ENCODE results near the gene KRTAP10-8.
"Not testable (repeated sequence)": the region's sequence is repeated elsewhere in the genome, so short reads cannot be mapped to it uniquely, and the experiment has no call there.

Gene KRTAP10-8

DNA sequence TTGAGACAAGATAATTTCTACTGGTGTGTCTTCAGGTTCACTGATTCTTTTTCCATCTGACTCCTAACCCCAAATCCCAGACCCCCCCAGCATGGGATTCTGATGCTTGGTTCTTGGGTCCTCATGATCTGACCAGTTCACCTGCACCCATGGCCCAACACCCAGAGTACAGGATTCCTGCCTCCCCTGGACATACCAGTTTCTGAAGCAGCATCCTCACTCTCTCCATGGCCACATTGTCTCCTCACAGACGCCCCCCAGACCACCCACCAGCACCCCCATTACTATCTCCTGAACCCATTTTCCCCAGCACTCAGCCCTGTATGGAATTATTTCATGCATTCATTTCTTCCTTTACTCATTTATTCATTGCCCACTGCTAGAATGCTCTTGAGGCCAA lies 45.0 kb downstream of the KRTAP10-8 start:
- no peak for DNase-seq (ENCODE audit: low read depth, low spot score)
- no peak for TF ChIP-seq CTCF (IDR thresholded peaks at IDR 0.05; ENCODE audit: low read depth, low read length)
- in situ Hi-C loops (cut with HindIII; ENCODE audit: low sequenced_read_pairs), result no loop called here
- no peak overlapping the region for H3K4me3 ChIP-seq (ENCODE audit: low read depth, low read length)

DNA sequence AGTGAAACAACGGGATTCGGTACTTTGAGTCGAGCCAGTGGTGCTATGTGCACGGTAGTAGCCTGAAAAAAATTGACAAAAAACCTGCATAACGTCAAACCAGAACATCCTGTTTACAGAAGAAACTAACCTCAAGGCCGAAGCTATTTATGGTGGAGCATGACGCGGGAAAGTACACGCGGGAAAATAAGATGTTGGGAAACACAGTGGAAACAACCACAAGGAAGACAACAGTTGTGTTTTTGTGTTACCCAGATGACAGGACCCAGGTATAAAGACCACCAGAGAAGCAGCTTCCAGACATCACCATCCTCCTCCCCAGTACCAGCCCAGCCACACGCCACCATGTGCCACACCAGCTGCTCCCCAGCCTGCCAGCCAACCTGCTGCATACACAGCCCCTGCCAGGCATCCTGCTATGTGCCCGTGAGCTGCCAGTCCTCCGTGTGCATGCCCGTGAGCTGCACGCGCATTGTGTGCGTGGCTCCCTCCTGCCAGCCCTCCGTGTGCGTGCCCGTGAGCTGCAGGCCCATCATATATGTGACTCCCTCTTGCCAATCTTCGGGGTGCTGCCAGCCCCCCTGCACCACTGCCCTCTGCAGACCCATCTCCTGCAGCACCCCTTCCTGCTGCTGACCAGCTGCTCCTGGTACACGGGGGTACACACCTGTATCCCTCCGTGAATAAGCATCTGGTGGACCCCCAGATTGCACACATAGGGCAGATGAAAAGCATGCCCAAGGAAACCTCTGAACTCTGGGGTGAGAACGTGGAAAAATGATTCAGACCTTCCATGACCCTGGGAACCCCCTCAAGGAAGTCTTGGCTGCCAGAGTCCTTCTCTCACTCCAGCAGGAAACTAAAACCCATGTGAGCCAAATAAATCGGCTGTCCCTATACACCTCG lies 46.0 kb downstream of the KRTAP10-8 start, which contains the start of gene KRTAP12-3:
Gene KRTAP12-3 (plus strand): TSS at position 298 of the 906 bp plus-strand sequence. CDS start 48 bp downstream, at position 346.
- in situ Hi-C loops (cut with HindIII; ENCODE audit: low sequenced_read_pairs), result no loop called here
- no peak within 1 kb of the TSS for H3K4me3 ChIP-seq (ENCODE audit: low read depth, low read length)
- TF ChIP-seq CTCF (IDR thresholded peaks at IDR 0.05; ENCODE audit: low read depth, low read length), result no peak
- no peak for DNase-seq (ENCODE audit: low read depth, low spot score)

- DNase-seq (ENCODE audit: low read depth, low spot score), result no peak
- in situ Hi-C loops (cut with HindIII; ENCODE audit: low sequenced_read_pairs), result no loop called here
- no peak for TF ChIP-seq CTCF (IDR thresholded peaks at IDR 0.05; ENCODE audit: low read depth, low read length)
- H3K4me3 ChIP-seq (ENCODE audit: low read depth, low read length), result no peak overlapping the region
Observed at GRCh38 chr21:44658541-44658910, 46.6 kb downstream of the KRTAP10-8 start.

- no peak overlapping the region for H3K4me3 ChIP-seq (ENCODE audit: low read depth, low read length)
- no peak for DNase-seq (ENCODE audit: low read depth, low spot score)
- in situ Hi-C loops (cut with HindIII; ENCODE audit: low sequenced_read_pairs), result no loop called here
- TF ChIP-seq CTCF (IDR thresholded peaks at IDR 0.05; ENCODE audit: low read depth, low read length), result no peak
Observed at GRCh38 chr21:44658913-44659595, 47.2 kb downstream of the KRTAP10-8 start.

DNA sequence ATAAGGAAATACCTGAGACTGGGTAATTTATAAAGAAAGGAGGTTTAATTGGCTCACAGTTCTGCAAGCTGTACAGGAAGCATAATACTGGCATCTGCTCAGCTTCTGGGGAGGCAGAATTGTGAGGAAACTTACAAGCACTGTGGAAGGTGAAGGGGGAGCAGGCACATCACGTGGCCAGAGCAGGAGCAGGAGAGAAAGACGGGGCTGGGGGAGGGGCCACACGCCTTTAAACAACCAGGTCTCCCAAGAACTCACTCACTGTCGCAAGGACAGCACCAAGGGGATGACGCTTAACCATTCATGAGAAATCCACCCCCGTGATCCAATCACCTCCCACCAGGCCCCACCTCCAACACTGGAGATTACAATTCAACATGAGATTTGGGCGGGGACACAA lies 49.7 kb downstream of the KRTAP10-8 start:
- DNase-seq (ENCODE audit: low read depth, low spot score); in situ Hi-C loops (cut with HindIII; ENCODE audit: low sequenced_read_pairs); H3K4me3 ChIP-seq (ENCODE audit: low read depth, low read length): not testable (repeated sequence)

Data from astrocyte of the spinal cord (primary cell).